DMS79 (cell line): ENCODE results near the gene SDF2L1.
"Not testable (repeated sequence)": the region's sequence is repeated elsewhere in the genome, so short reads cannot be mapped to it uniquely, and the experiment has no call there.

Source experiments
- DNase-seq: peaks from one replicate; lab custom pipeline; 2025; lab: John Stamatoyannopoulos, UW

Gene SDF2L1

GRCh38 chr22:21636629-21637218, 5.4 kb upstream of the SDF2L1 start:
- no peak for DNase-seq

GRCh38 chr22:21637450-21637849, 4.7 kb upstream of the SDF2L1 start:
- not testable (repeated sequence) for DNase-seq

- no peak for DNase-seq
These were observed 2.7 kb upstream of the SDF2L1 start for GRCh38 chr22:21639359-21639758.

- no peak for DNase-seq
These were observed 1.3 kb upstream of the SDF2L1 start for GRCh38 chr22:21640810-21641209.

- no peak for DNase-seq
These were observed 699 bp upstream of the SDF2L1 start for GRCh38 chr22:21641417-21641788.

GRCh38 chr22:21642584-21643448, 714 bp downstream of the SDF2L1 start:
- no peak for DNase-seq

- no peak for DNase-seq
These were observed 1.6 kb downstream of the SDF2L1 start for GRCh38 chr22:21643533-21644357.

- DNase-seq, result not testable (repeated sequence)
These were observed 3.4 kb downstream of the SDF2L1 start for GRCh38 chr22:21645513-21645912.

GRCh38 chr22:21646608-21647590, 4.8 kb downstream of the SDF2L1 start:
- no peak for DNase-seq

- no peak for DNase-seq
These were observed 8.2 kb downstream of the SDF2L1 start for GRCh38 chr22:21650280-21650679.

GRCh38 chr22:21650823-21651520, 8.9 kb downstream of the SDF2L1 start:
- DNase-seq, result no peak

- no peak for DNase-seq
These were observed 9.5 kb downstream of the SDF2L1 start for GRCh38 chr22:21651521-21652009.

GRCh38 chr22:21652010-21652546, 10.0 kb downstream of the SDF2L1 start:
- DNase-seq, result peak; percentile 43

- no peak for DNase-seq
These were observed 10.7 kb downstream of the SDF2L1 start for GRCh38 chr22:21652547-21653545.

GRCh38 chr22:21657020-21657359, 14.9 kb downstream of the SDF2L1 start:
- DNase-seq, result no peak

- peak; percentile 29 for DNase-seq
These were observed 15.4 kb downstream of the SDF2L1 start for GRCh38 chr22:21657360-21658032.

GRCh38 chr22:21659864-21660525, 17.9 kb downstream of the SDF2L1 start:
- no peak for DNase-seq

GRCh38 chr22:21660904-21661303, 18.8 kb downstream of the SDF2L1 start:
- DNase-seq, result no peak
